Sigmoid colon (tissue), 4 donors: ENCODE results near the gene RNF151.
A peak's percentile ranks its signal among the peaks of the same experiment; 100 is the strongest.

Source experiments
- CTCF ChIP-seq, 4 experiments: fragments of 450-650 bp in 3 of 4; fragments of 200-600 bp in 1 of 4; IDR thresholded peaks; one replicate each; pipeline ENCODE4 v1.5.1; 2016 to 2019; ENCODE audit warnings: antibody characterized with exemption in 4 of 4, mild to moderate bottlenecking in 3 of 4, moderate library complexity in 2 of 4
- EP300 ChIP-seq, 4 donors: sonication (generic); formaldehyde crosslinking; IDR thresholded peaks; one replicate each; pipeline ENCODE4 v1.6.1; 2017; ENCODE audit warnings: antibody characterized with exemption in 4 of 4
- POLR2A ChIP-seq, 2 donors: fragments of 450-650 bp; IDR thresholded peaks; one replicate each; pipeline ENCODE4 v1.6.1; 2016; ENCODE audit warnings: antibody characterized with exemption in 2 of 2, mild to moderate bottlenecking in 2 of 2, moderate library complexity in 2 of 2
- POLR2AphosphoS5 ChIP-seq, 4 donors: sonication (generic); formaldehyde crosslinking; IDR thresholded peaks; one replicate each; pipeline ENCODE4 v1.6.1; 2017; ENCODE audit warnings: antibody characterized with exemption in 4 of 4

GRCh38 chr16:1959269-1960039 is 7.2 kb upstream of the RNF151 start, which contains the start of gene NDUFB10:
- TF ChIP-seq CTCF (IDR thresholded peaks at IDR 0.05), result peak in 3 of 4 experiments; percentile 18 to 57 (median 45)
- no peak for TF ChIP-seq EP300 (IDR thresholded peaks at IDR 0.05)
- peak; percentile 55 to 86 for TF ChIP-seq POLR2A (IDR thresholded peaks at IDR 0.05)
- TF ChIP-seq POLR2AphosphoS5 (IDR thresholded peaks at IDR 0.05), result peak; percentile 84 to 95 (median 94)
